Measurements from ENCODE around the gene C7orf33. TPM values are rescaled to one million over a fixed set of nuclear protein-coding genes. Genes with fewer than 3 reads are reported as not detected.

C7orf33 gene
- total and polyA plus RNA-seq, 2 of the 8 experiments (the other 6 are each of a cell fraction or from before 2014, with no cell fraction given): not detected

- Histone ChIP-seq H4K91ac (replicated peaks; ENCODE audit: insufficient read length, low read length) (no peak overlapping the region), H3K36me3 (ENCODE audit: control insufficient read depth in 2 of 4, insufficient read depth in 4 of 4, low read length in 3 of 4) (no peaks in the 10 kb centered on the region), H2AFZ (ENCODE audit: low read length) (no peak overlapping the region), H3K4me2 (ENCODE audit: insufficient read depth in 1 of 2, low read depth in 2 of 2, low read length in 2 of 2) (no peak overlapping the region), H2BK20ac (ENCODE audit: low read length) (no peak overlapping the region), H2BK12ac (ENCODE audit: low read depth, low read length) (no peak overlapping the region), H3K9me3 (ENCODE audit: insufficient read depth in 2 of 2, low read depth in 1 of 2, low read length in 1 of 2) (no peaks in the 10 kb centered on the region; a peak in 1 of 4 replicates), H4K20me1 (replicated peaks in 1 of 2; ENCODE audit: control insufficient read depth in 1 of 2, insufficient read depth in 2 of 2, low read length in 2 of 2) (no peaks in the 10 kb centered on the region), H3K27ac (ENCODE audit: low read depth, low read length) (no peak overlapping the region), H3K27me3 (replicated peaks in 1 of 4; ENCODE audit: control insufficient read depth in 3 of 4, extremely low read depth in 1 of 4, insufficient read depth in 3 of 4, low read length in 3 of 4) (no peaks in the 10 kb centered on the region), H3K4me3 (ENCODE audit: extremely low read depth in 1 of 4, insufficient read depth in 2 of 4, low read depth in 3 of 4, low read length in 4 of 4) (no peak overlapping the region), H3K79me2 (ENCODE audit: control insufficient read depth in 1 of 2, insufficient read depth in 2 of 2, low read length in 2 of 2) (no peaks in the 10 kb centered on the region), H2BK120ac (replicated peaks; ENCODE audit: low read depth, low read length) (no peak overlapping the region), H3K56ac (replicated peaks; ENCODE audit: insufficient read length, low read depth, low read length) (no peak overlapping the region), H3K18ac (ENCODE audit: extremely low read depth, low read length) (no peak overlapping the region), H3K23ac (ENCODE audit: insufficient read length) (no peak overlapping the region), H3K23me2 (ENCODE audit: low read depth, low read length) (0 out of 2 replicates have a peak, but pooled peaks cover 2% of the 10 kb centered on the region), H3K4me1 (replicated peaks in 1 of 4; ENCODE audit: control insufficient read depth in 3 of 4, insufficient read depth in 4 of 4, low read length in 3 of 4) (no peaks in the 10 kb centered on the region; a peak in 1 of 7 replicates), H3K4ac (replicated peaks; ENCODE audit: insufficient read length, low read depth, low read length) (no peak overlapping the region), H3K9ac (replicated peaks in 1 of 4; ENCODE audit: extremely low read depth in 1 of 4, low read depth in 3 of 4, low read length in 3 of 4) (no peak overlapping the region), H3K79me1 (ENCODE audit: low read depth, low read length) (no peaks in the 10 kb centered on the region), H3K14ac (ENCODE audit: insufficient read length) (no peak overlapping the region), H2AK5ac (ENCODE audit: low read depth, low read length) (no peak overlapping the region), H2BK15ac (ENCODE audit: low read length) (no peak overlapping the region), H4K8ac (ENCODE audit: extremely low read depth, insufficient read depth, low read length) (no peak overlapping the region), H4K5ac (ENCODE audit: insufficient read length, low read depth, low read length) (no peak overlapping the region), H2BK5ac (ENCODE audit: low read depth, low read length) (no peak overlapping the region)
- 84% methylated on average over 1 of the region's 1 CpG; no CpG with 5 or more reads in 1 of the 2 experiments for whole genome bisulfite sequencing, 2 experiments (ENCODE audit: extremely low coverage in 1 of 2, insufficient coverage in 1 of 2, insufficient read length in 1 of 2, insufficient replicate concordance in 2 of 2, low coverage in 1 of 2, low lambda C conversion rate in 2 of 2, missing lambda C conversion rate in 1 of 2)
- DNase-seq (ENCODE audit: low read depth in 1 of 2, low spot score in 2 of 2): no peak
- ChIA-PET CTCF (ENCODE audit: partially characterized antibody) (interaction anchor here (1.4 kb wide), 1 partner anchor 16 kb away, joined by 4 read pairs; no protein-coding TSS in a partner anchor), POLR2A (ENCODE audit: partially characterized antibody) (no interaction called here)
- TF ChIP-seq EZH2 (IDR thresholded peaks at IDR 0.05; ENCODE audit: low read depth, low read length, severe bottlenecking): no peak
- TF ChIP-seq YY1 (IDR thresholded peaks at IDR 0.05; ENCODE audit: low read depth, low read length): no peak
- no peak for TF ChIP-seq BCL11A (IDR thresholded peaks at IDR 0.05; ENCODE audit: low read depth in 2 of 2, low read length in 2 of 2)
- no peak for TF ChIP-seq SP1 (IDR thresholded peaks at IDR 0.05; ENCODE audit: low read depth, low read length)
- TF ChIP-seq CHD2 (IDR thresholded peaks at IDR 0.05; ENCODE audit: low read length): no peak
- no peak for TF ChIP-seq TEAD4 (IDR thresholded peaks at IDR 0.05; ENCODE audit: low read depth, low read length)
- TF ChIP-seq USF2 (IDR thresholded peaks at IDR 0.05; ENCODE audit: low read length): no peak
- TF ChIP-seq EGR1 (IDR thresholded peaks at IDR 0.05; ENCODE audit: borderline replicate concordance, low read depth, low read length): no peak
- no peak for FAIRE-seq
Observed at GRCh38 chr7:148558914-148559313, 31.7 kb upstream of the C7orf33 start.

Measured in H1 (cell line).